ENCODE data around the gene TKFC.
"Not testable (repeated sequence)": the region's sequence is repeated elsewhere in the genome, so short reads cannot be mapped to it uniquely, and the experiment has no call there.

Gene TKFC

GRCh38 chr11:61369372-61370348 is 36.6 kb downstream of the TKFC start:
- DNase-seq = no peak

GRCh38 chr11:61370349-61371005 is 37.4 kb downstream of the TKFC start:
- no peak for DNase-seq

- DNase-seq = no peak
These were observed 39.8 kb downstream of the TKFC start for GRCh38 chr11:61372659-61373420.

- no peak for DNase-seq
These were observed 42.7 kb downstream of the TKFC start for GRCh38 chr11:61375761-61376108.

GRCh38 chr11:61377461-61378160 is 44.6 kb downstream of the TKFC start:
- DNase-seq = no peak

- DNase-seq = no peak
These were observed 45.8 kb downstream of the TKFC start for GRCh38 chr11:61378713-61379313.

- no peak for DNase-seq
These were observed 47.9 kb downstream of the TKFC start for GRCh38 chr11:61380884-61381283.

GRCh38 chr11:61383859-61384258 is 50.8 kb downstream of the TKFC start:
- not testable (repeated sequence) for DNase-seq

- no peak for DNase-seq
These were observed 51.5 kb downstream of the TKFC start for GRCh38 chr11:61384271-61385242.

GRCh38 chr11:61390161-61390560 is 57.1 kb downstream of the TKFC start:
- no peak for DNase-seq

- DNase-seq = no peak
These were observed 60.1 kb downstream of the TKFC start for GRCh38 chr11:61392981-61393595.

Data from NCI-H187 (cell line).